Measurements from ENCODE around the gene SIPA1L3.

DNA sequence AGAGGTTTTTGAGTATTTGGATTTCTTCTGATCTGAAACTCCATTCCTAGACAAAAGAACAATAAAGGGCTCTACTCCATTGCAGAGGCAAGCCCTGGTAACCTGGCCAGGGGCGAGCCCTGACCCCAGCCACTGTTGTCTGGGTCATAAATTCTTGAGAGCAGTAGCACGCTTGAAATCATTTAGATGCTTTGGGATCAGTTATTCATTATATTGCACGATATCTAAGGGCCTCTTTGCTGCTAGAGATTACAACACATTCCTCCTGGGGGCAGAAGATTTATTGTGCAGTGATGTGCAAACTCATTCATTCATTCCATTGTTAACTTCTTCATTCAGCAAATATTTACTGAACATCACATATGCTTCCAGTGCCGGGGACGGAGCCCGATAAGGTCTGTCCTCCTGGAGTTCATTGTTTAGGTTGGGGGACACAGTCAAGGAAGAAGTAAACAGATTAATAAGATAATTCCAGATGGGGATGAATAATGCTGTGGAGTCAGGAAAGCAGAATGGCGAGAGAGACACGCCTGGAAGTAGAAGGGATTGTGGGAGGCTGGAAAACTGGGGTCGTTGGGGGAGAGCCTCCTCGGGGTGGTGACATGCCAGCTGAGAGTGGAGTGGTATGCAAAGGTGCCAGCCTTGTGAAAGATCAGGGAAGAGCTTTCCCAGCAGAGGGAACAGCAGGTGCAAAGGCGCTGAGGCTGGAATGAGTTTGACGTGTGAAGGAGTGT is 34.9 kb downstream of the SIPA1L3 start:
- TF ChIP-seq, protein P1, sequence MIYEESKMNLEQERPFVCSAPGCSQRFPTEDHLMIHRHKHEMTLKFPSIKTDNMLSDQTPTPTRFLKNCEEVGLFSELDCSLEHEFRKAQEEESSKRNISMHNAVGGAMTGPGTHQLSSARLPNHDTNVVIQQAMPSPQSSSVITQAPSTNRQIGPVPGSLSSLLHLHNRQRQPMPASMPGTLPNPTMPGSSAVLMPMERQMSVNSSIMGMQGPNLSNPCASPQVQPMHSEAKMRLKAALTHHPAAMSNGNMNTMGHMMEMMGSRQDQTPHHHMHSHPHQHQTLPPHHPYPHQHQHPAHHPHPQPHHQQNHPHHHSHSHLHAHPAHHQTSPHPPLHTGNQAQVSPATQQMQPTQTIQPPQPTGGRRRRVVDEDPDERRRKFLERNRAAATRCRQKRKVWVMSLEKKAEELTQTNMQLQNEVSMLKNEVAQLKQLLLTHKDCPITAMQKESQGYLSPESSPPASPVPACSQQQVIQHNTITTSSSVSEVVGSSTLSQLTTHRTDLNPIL (CRISPR knock-in tag; IDR thresholded peaks at IDR 0.05; ENCODE audit: low read depth) = no peak
- TF ChIP-seq TOX (CRISPR knock-in tag; IDR thresholded peaks at IDR 0.05; ENCODE audit: borderline replicate concordance) (no peak), GLIS3 (CRISPR knock-in tag; IDR thresholded peaks at IDR 0.05) (no peak), ARNTL (CRISPR knock-in tag; IDR thresholded peaks at IDR 0.05; ENCODE audit: borderline replicate concordance, low read depth) (no peak), ZFP30 (CRISPR knock-in tag; IDR thresholded peaks at IDR 0.05) (no peak)
